ENCODE measurements around the gene KRT28. TPM values are rescaled to one million over a fixed set of nuclear protein-coding genes. Genes with fewer than 3 reads are reported as not detected.

KRT28 gene, protein sequence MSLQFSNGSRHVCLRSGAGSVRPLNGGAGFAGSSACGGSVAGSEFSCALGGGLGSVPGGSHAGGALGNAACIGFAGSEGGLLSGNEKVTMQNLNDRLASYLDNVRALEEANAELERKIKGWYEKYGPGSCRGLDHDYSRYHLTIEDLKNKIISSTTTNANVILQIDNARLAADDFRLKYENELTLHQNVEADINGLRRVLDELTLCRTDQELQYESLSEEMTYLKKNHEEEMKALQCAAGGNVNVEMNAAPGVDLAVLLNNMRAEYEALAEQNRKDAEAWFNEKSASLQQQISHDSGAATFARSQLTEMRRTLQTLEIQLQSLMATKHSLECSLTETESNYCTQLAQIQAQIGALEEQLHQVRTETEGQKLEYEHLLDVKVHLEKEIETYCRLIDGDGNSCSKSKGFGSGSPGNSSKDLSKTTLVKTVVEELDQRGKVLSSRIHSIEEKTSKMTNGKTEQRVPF
- polyA plus RNA-seq (2011; rRNA removed), result not detected in 2 replicates
- not detected in 2 replicates for polyA minus RNA-seq (2011; rRNA and poly(A)+ RNA removed)

DNA sequence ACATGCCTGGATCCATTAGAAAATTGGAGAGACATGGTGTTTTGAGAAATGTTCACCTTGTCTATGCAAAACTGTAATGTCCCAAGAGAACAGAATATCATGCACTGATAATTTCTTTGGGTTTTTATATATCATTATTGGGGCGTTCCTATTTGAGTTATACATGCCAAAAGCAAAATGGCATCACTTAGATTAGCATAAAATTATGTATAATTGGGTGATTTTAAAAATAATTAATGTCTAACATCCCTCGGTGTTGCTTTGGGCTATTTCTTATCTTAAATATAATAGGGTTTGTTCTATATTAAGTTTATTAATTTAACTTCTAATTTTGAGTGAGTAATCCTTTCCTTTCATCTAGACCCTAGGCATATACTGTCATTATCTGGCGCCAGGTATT, at the start of gene KRT28:
TSS of gene KRT28 (minus strand) at position 101 of the 400 bp plus-strand sequence. CDS start at position 35, 66 bp downstream.
- POLR2A ChIA-PET, result no interaction called here
- CTCF ChIA-PET, result interaction anchor here (1.1 kb wide), 2 partner anchors 863 to 868 kb away, joined by 3 read pairs; no protein-coding TSS in a partner anchor
- no peak within 1 kb of the TSS for H3K27ac ChIP-seq (ENCODE audit: low read depth, low read length)
- TF ChIP-seq, protein P1, sequence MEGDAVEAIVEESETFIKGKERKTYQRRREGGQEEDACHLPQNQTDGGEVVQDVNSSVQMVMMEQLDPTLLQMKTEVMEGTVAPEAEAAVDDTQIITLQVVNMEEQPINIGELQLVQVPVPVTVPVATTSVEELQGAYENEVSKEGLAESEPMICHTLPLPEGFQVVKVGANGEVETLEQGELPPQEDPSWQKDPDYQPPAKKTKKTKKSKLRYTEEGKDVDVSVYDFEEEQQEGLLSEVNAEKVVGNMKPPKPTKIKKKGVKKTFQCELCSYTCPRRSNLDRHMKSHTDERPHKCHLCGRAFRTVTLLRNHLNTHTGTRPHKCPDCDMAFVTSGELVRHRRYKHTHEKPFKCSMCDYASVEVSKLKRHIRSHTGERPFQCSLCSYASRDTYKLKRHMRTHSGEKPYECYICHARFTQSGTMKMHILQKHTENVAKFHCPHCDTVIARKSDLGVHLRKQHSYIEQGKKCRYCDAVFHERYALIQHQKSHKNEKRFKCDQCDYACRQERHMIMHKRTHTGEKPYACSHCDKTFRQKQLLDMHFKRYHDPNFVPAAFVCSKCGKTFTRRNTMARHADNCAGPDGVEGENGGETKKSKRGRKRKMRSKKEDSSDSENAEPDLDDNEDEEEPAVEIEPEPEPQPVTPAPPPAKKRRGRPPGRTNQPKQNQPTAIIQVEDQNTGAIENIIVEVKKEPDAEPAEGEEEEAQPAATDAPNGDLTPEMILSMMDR (IDR thresholded peaks at IDR 0.05; ENCODE audit: low read depth, low read length), result no peak
- peaks cover 34% of the 10 kb centered on the region for H3K27me3 ChIP-seq (ENCODE audit: control insufficient read depth, insufficient read depth, low read length)
- H3K9me3 ChIP-seq (ENCODE audit: control insufficient read depth, insufficient read depth, low read length), result no peaks in the 10 kb centered on the region; the same call in 1 of the 2 replicates
- no peak within 1 kb of the TSS for H3K4me3 ChIP-seq (ENCODE audit: low read depth, low read length)
- no peak for DNase-seq (ENCODE audit: low read depth, low spot score)

DNA sequence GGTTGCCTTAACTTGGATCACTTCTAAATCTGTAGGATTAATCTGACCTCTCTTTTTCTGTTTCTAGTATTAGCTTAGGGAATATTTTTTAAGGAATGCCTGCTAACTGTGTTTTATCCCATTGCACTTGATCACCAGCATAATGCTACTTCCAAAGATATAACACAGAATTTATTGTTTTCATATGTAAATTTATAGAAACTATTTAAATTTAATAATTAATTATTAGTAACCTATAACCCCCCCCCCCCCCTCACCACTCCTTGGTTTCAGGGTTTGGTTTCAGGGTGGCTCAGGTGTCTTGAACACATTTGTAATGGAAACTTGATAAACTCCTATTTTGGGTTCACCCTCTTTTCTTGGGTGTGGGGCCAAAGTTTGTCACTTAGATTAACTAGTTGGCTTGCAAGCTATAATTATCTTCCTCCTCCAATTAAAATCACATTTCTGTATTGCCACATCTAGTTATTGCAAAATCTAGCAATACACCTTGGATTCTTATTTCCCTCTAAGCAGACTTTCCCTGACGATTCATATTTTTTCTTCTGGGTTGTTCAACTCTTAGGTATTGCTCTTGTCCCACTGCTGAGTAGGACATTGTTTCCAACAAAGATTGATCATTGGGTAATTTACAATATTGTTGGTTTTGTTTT, 49.0 kb upstream of the KRT28 start:
- CTCF ChIA-PET, result interaction anchor here (1.5 to 3.5 kb wide), 4 partner anchors 700 to 817 kb away, joined by 5 to 12 read pairs (median 6); no protein-coding TSS in a partner anchor
- no peak overlapping the region for H3K4me3 ChIP-seq (ENCODE audit: low read depth, low read length)
- H3K27ac ChIP-seq (ENCODE audit: low read depth, low read length), result no peak overlapping the region
- H3K27me3 ChIP-seq (ENCODE audit: control insufficient read depth, insufficient read depth, low read length), result no peaks in the 10 kb centered on the region
- DNase-seq (ENCODE audit: low read depth, low spot score), result no peak
- POLR2A ChIA-PET, result no interaction called here
- no peaks in the 10 kb centered on the region for H3K9me3 ChIP-seq (ENCODE audit: control insufficient read depth, insufficient read depth, low read length)
- TF ChIP-seq, protein P1 (IDR thresholded peaks at IDR 0.05; ENCODE audit: low read depth, low read length), result no peak

DNA sequence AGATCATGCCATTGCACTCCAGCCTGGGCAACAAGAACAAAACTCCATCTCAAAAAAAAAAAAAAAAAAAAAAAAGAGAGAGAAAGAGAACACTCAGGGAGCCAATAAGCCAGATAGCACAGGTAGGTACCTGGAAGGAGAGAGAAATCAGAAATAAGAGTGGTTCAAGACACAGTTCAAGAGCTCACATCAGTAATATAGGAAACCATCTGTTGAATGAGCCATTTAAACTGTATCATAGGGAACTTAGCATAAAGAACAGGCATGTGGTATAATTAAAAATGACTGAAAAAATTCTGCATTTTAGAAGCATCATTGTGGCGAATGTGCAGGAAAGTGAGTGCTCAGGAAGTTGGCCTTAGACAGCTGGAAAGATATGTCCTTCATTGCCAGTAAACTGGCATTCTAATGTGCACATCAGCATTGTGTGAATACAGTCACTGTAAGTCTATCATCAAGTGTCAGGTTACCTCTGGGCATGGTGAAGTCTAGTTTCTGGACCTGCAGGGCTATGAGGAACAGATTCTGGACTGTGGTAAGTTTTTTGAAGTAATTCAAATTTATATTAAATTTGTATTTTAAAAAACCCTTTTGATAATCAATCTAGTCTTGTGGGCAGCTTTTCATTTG, 46.9 kb upstream of the KRT28 start:
- no peak overlapping the region for H3K4me3 ChIP-seq (ENCODE audit: low read depth, low read length)
- no peak for DNase-seq (ENCODE audit: low read depth, low spot score)
- H3K27me3 ChIP-seq (ENCODE audit: control insufficient read depth, insufficient read depth, low read length), result no peaks in the 10 kb centered on the region
- POLR2A ChIA-PET, result interaction anchor here (0.6 kb wide), 1 partner anchor 28 kb away, joined by 4 read pairs; no protein-coding TSS in a partner anchor
- TF ChIP-seq, protein P1 (IDR thresholded peaks at IDR 0.05; ENCODE audit: low read depth, low read length), result no peak
- H3K27ac ChIP-seq (ENCODE audit: low read depth, low read length), result no peak overlapping the region
- no peaks in the 10 kb centered on the region for H3K9me3 ChIP-seq (ENCODE audit: control insufficient read depth, insufficient read depth, low read length)
- CTCF ChIA-PET, result interaction anchor here (1.8 to 3.5 kb wide), 3 partner anchors 702 to 816 kb away, joined by 7 to 12 read pairs (median 9); no protein-coding TSS in a partner anchor

- Histone ChIP-seq H3K4me3 (ENCODE audit: low read depth, low read length) (no peak overlapping the region), H3K27ac (ENCODE audit: low read depth, low read length) (no peak overlapping the region), H3K9me3 (ENCODE audit: control insufficient read depth, insufficient read depth, low read length) (no peaks in the 10 kb centered on the region), H3K27me3 (ENCODE audit: control insufficient read depth, insufficient read depth, low read length) (no peaks in the 10 kb centered on the region)
- TF ChIP-seq, protein P1 (IDR thresholded peaks at IDR 0.05; ENCODE audit: low read depth, low read length), result no peak
- CTCF ChIA-PET, result interaction anchor here (1.7 to 2.2 kb wide), 3 partner anchors 704 to 818 kb away, joined by 6 to 9 read pairs (median 6); no protein-coding TSS in a partner anchor
- no peak for DNase-seq (ENCODE audit: low read depth, low spot score)
- POLR2A ChIA-PET, result no interaction called here
Measured at GRCh38 chr17:40844671-40845107, 44.9 kb upstream of the KRT28 start.

Measured in AG04450 (cell line).